ENCODE measurements around the gene TCTN3.
A peak's percentile ranks its signal among the peaks of the same experiment; 100 is the strongest.
"Not testable (repeated sequence)": the region's sequence is repeated elsewhere in the genome, so short reads cannot be mapped to it uniquely, and the experiment has no call there.

TCTN3 gene

DNA sequence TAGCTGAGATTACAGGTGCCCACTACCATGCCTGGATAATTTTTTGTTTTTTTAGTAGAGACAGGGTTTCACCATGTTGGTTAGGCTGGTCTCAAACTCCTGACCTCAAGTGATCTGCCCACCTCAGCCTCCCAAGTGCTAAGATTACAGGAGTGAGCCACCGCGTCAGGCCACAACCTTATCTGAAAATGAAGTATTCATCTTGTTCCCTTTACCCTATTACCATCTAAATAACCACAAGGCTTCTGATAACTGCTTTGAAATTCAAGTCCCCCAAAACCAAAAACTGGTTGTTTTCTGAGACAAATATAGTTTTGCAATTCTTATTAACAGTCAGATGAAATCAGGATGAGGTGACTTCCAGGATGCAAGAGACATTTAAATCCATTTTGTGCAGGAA lies 2.4 kb downstream of the TCTN3 start:
- FAIRE-seq = no peak

GRCh38 chr10:95688648-95689047 lies 5.1 kb downstream of the TCTN3 start:
- FAIRE-seq (peak; percentile 44), DNase-seq (ENCODE audit: insufficient read length, low spot score) (no peak)

More for the DNA sequence above, 2.4 kb downstream of the TCTN3 start:
- no peak for DNase-seq (ENCODE audit: insufficient read length, low spot score)

DNA sequence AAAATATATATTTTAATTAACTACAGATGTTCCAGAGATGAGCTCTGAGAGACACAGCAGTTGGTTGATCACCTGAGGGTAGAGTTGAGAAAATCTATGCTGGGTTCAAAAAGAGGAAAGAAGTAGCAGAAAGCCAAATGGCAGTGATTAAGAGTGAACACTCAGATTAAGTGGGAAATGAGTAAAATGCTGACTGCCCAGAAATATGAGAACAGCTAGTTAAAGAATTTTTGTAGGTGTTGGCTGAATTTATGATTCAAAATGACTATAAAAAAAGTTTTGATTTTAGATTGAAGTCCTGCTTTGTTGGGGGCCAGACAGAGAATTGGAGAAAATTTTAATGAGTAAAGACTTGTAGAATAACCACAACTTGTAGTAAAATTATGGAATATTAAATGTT lies 9.8 kb downstream of the TCTN3 start:
- no peak for DNase-seq (ENCODE audit: insufficient read length, low spot score)

DNA sequence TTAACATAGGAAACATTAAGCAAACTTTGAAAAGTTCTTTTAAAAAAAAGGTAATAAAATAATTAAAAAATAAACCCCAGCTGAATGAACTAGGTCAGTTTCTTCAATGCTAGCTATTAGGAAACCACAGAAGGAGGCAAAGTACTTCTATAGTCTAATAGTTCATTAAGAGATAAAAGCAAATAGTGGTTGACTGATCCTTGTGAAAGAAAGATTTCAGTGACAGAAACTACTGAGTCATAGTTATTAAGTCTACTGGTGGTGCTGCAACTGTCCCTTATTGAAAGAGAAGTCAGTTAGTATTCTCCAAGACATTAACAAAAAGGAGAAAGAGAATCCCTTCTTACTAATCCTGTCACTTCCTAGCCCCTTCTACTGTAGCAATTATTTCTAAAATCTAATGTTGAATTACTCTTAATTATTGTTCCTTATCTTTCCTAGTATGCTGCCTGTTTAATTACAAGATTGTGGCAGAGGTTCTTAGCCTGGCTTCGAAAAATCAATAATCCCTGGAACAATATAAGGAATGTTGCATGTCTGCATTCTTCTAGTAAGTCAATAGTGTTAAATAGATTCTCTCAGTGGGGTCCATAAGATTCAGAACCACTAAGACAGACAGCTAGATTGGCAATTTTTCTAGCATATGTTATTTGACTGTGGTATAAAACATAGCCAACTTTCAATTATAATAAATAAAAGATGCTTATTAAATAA lies 18.2 kb downstream of the TCTN3 start:
- FAIRE-seq = no peak
- no peak for DNase-seq (ENCODE audit: insufficient read length, low spot score)

More for the DNA sequence above, 9.8 kb downstream of the TCTN3 start:
- no peak for FAIRE-seq

GRCh38 chr10:95674643-95675042 lies 19.1 kb downstream of the TCTN3 start:
- DNase-seq (ENCODE audit: insufficient read length, low spot score) (no peak), FAIRE-seq (peak; percentile 21)

DNA sequence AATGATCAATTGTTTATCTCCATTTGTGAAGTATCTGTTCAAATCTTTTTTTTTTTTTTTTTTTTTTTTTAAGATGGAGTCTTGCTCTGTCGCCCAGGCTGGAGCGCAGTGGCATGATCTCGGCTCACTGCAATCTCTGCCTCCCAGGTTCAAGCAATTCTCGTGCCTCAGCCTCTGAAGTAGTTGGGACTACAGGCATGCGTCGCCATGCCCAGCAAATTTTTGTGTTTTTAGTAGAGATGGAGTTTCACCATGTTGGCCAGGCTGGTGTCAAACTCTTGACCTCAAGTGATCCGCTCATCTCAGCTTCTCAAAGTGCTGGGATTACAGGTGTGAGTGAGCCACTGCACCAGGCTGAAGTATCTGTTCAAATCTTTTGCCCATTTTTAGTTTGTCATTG lies 21.1 kb downstream of the TCTN3 start:
- not testable (repeated sequence) for FAIRE-seq; DNase-seq (ENCODE audit: insufficient read length, low spot score)

DNA sequence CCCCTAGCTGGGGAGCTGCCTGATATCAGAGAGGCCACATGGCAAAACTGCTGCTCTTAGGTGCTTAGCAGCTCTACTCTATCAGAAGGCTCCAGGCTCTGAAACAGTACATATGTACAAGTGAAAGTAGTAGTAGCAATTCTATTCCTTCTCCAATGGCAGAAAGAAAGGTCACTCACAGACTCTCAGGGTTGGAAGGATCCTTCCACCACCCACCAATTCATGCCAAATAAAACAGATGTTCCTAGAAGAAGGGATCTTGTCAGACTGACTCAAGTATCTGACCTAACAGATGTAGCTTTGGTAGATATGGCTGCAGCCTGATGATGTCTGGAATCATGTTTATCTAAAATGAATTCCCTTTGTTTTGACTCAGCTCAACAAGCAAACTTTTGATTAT lies 29.2 kb downstream of the TCTN3 start:
- DNase-seq (ENCODE audit: insufficient read length, low spot score) (no peak), FAIRE-seq (no peak)

- FAIRE-seq = no peak
Measured at GRCh38 chr10:95663496-95663895, 30.2 kb downstream of the TCTN3 start.

GRCh38 chr10:95661818-95662217 lies 31.9 kb downstream of the TCTN3 start:
- no peak for DNase-seq (ENCODE audit: insufficient read length, low spot score)
- FAIRE-seq = no peak

More at GRCh38 chr10:95663496-95663895, 30.2 kb downstream of the TCTN3 start:
- DNase-seq (ENCODE audit: insufficient read length, low spot score) = no peak

GRCh38 chr10:95660283-95660682 lies 33.4 kb downstream of the TCTN3 start:
- FAIRE-seq (no peak), DNase-seq (ENCODE audit: insufficient read length, low spot score) (no peak)

- no peak for DNase-seq (ENCODE audit: insufficient read length, low spot score)
- FAIRE-seq = no peak
Measured at GRCh38 chr10:95657250-95657649, 36.5 kb downstream of the TCTN3 start.

DNA sequence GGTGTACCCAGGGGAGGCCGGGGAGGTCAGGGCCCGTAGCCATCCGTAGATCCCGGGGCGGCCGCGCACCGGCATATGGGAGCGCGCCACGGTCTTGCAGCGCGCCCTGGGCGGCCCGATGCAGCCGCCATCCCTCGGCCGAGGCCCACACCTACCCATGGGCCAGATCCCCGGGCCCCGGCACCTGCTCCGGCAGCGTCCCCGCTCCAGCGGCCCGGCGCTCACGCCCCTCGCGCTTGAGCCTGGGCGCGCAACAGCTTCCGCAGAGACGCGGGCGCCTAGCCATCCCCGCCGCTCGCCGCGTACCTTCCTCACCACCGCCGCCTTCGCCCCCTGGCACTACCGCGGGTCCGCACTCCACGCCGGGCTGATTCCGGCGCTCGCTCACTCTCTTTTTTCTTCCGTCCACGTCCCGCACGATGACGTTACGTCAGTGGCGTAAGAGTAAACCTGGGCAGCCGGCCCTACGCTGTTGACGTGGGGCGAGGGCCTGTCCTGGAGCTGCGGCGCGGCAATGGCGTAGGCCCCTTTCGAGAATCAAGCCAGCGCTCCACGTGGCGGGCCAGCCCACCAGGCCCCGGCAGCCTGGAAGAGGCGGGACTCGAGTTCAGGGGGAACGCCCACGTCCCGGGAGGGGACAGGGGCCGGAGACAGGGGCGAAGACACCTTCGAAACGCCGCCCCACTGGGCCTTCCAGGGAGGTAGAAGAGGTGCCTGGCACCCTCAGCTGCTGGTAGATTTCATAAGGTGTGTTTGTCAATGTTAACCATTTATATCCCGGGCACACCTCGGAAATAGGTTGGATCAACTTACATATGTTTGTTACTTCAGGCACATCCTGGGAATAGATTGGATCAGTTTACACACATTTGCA lies 37.2 kb downstream of the TCTN3 start, which contains the start of gene ALDH18A1:
Gene ALDH18A1 (minus strand): TSS at position 421 of the 874 bp plus-strand sequence. CDS start 3,334 bp downstream, outside the sequence.
- FAIRE-seq (peak; percentile 97), DNase-seq (ENCODE audit: insufficient read length, low spot score) (peak; percentile 81)

DNA sequence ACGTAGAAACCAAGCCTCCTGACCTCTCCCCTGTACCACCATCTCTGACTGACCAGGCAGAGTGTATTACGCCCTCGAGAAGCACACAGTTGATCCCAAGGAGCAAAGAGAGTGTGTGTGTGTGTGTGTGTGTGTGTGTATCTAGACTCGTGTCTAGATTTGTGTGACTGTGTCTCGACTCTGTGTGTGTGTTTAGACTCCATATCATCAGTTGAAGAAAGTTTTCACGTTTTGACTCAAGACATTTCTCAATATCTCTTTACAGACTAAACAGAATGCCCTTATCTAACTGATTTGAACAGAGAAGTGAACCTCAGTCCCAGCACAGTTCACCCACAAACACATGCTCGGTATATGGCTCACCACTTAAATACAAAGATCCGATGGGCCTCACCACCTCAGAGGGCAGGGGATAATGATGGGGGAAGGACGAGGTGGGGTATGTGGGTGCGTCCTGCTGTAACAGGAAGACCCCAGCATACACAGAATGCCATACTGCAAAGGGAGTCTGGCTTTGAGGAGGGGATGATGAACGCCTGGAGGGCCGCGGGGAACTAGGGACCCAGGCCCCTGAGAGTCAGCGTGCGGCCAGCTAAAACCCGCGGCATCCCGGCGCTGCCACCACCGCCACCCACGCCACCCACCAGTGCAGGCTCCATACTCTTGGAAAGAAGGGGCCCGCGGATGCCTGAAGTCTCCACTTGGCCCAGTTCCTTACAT lies 38.0 kb downstream of the TCTN3 start:
- DNase-seq (ENCODE audit: insufficient read length, low spot score) (no peak), FAIRE-seq (peak; percentile 94)

DNA sequence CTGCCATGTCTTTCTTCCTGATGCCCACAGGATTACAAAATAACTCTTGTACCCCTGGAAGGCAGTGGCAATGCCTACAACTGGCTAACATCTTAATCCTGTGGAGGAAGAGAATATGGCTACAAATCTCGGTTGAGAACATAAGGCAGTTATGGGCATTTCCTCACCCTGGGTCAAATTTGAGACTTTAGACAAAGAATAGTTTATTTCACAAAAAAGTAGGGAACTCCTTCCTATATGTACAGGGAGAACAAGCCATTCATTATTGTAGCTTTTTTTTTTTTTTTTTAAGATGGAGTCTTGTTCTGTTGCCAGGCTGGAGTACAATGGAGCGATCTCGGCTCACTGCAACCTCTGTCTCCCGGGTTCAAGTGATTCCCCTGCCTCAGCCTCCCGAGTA lies 39.8 kb downstream of the TCTN3 start:
- FAIRE-seq (no peak), DNase-seq (ENCODE audit: insufficient read length, low spot score) (no peak)

DNA sequence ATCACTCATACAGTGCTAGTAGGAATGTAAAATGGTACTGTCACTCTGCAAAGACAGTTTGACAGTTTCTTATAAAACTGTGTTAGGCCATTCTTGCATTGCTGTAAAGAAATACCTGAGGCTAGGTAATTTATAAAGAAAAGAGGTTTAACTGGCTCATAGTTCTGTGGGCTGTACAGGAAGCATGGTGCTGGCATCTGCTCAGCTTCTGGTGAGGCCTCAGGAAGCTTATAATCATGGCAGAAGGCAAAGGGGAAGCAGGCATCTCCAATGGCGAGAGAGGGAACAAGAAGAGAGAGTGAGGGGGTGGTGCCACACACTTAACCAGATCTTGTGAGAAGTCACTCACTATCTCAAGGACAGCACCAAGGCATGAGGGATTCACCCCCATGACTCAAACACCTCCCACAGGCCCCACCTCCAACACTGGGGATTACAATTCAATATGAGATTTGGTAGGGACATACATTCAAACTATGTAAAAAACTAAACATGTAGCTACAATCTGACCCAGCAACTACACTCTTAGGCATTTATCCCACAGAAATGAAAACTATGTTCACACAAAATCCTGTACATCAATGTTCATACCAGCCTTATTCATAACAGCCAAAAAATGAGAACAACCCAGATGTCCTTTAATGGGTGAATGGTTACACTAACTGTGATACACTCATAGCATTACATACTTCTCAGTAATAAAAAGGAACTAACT lies 42.2 kb downstream of the TCTN3 start:
- FAIRE-seq (no peak), DNase-seq (ENCODE audit: insufficient read length, low spot score) (no peak)

DNA sequence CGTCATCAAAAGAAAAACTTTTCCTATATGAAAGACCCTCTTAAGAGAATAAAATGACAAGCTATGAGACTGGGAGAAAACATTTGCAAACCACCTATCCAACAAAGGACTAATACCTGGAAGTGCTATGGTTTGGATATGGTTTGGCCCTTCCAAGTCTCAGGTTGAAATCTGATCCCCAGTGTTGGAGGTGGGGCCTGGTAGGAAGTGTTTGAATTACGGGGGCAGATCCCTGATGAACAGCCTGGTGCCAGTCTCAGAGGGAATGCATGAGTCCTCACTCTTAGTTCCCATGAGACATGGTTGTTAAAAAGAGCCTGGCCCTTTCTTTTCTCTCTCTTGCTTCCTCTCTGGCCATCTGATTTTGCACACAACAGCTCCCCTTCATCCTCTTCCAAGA lies 43.5 kb downstream of the TCTN3 start:
- FAIRE-seq (no peak), DNase-seq (ENCODE audit: insufficient read length, low spot score) (no peak)

GRCh38 chr10:95648138-95648537 lies 45.6 kb downstream of the TCTN3 start:
- no peak for DNase-seq (ENCODE audit: insufficient read length, low spot score)
- no peak for FAIRE-seq

GRCh38 chr10:95646160-95646559 lies 47.6 kb downstream of the TCTN3 start:
- no peak for FAIRE-seq
- DNase-seq (ENCODE audit: insufficient read length, low spot score) = no peak

DNA sequence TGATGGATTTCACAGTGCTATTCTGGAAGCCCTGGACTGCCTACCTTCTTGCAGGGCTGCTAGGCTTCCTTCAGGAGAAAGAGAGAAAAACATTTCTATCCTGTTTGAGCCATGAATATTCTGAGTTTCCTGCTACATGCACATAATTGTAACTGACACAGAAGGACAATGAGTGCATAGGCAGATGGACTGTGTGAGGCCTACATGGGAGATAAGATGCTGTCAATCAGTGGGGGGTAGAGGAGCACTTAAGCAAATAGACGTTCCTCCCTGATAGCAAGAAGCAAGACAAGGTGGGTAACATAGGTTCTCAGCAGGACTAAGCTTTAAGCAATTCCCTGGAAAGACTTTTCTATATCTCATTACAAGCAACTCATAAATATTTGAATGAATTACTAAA lies 48.8 kb downstream of the TCTN3 start:
- FAIRE-seq = no peak

GRCh38 chr10:95640891-95641315 lies 52.8 kb downstream of the TCTN3 start:
- FAIRE-seq (no peak), DNase-seq (ENCODE audit: insufficient read length, low spot score) (no peak)

More for the DNA sequence above, 48.8 kb downstream of the TCTN3 start:
- no peak for DNase-seq (ENCODE audit: insufficient read length, low spot score)

Data from GM19239 (cell line).